ENCODE results near the gene FIGN.

DNA sequence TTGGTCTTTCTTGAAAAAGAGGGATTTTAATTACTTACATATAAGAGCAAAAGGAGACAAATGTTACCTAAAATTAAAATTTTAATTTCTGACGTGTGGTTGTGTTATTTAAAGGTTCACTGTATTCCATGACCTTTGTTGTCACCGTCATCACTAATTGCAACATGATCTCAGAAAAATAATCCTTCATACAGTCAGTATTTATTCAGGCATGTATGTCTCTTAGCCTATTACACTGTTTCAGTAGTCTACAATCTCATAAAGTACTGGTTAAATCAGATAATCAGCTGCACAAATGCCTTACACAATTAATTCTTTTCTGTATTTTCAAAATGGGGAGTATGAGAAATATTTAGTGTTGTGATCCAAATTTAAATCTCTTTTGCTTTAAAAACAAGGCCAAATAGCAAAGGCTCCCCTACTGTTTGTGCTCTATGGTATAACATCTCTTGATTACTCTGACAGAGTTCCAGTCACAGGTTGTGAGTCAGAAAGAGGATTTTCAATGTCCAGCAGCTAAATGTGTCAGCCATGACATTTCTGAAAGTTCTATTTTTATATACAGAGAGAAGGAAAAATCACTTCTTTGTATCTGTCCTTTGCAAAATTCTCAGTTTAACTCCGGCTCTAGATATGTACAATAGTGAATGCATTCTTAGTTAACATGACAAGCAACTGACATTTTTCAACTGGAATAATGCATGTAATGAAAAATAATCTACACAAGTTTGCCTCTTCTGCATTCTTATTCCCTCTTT, 184.0 kb downstream of the FIGN start:
- TF ChIP-seq, protein P1, sequence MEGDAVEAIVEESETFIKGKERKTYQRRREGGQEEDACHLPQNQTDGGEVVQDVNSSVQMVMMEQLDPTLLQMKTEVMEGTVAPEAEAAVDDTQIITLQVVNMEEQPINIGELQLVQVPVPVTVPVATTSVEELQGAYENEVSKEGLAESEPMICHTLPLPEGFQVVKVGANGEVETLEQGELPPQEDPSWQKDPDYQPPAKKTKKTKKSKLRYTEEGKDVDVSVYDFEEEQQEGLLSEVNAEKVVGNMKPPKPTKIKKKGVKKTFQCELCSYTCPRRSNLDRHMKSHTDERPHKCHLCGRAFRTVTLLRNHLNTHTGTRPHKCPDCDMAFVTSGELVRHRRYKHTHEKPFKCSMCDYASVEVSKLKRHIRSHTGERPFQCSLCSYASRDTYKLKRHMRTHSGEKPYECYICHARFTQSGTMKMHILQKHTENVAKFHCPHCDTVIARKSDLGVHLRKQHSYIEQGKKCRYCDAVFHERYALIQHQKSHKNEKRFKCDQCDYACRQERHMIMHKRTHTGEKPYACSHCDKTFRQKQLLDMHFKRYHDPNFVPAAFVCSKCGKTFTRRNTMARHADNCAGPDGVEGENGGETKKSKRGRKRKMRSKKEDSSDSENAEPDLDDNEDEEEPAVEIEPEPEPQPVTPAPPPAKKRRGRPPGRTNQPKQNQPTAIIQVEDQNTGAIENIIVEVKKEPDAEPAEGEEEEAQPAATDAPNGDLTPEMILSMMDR (IDR thresholded peaks at IDR 0.05 in 4 of 5, conservative IDR thresholded peaks at IDR 0.05 in 1 of 5), result no peak
- TF ChIP-seq POLR2A (IDR thresholded peaks at IDR 0.05), result no peak

All from gastrocnemius medialis (tissue), 4 donors.